ENCODE measurements around the gene LGSN.
"Not testable (repeated sequence)": the region's sequence is repeated elsewhere in the genome, so short reads cannot be mapped to it uniquely, and the experiment has no call there.

The LGSN gene

GRCh38 chr6:63319939-63320338 lies at the start of gene LGSN:
Gene LGSN (minus strand): TSS chr6:63319983. CDS start chr6:63319943, 40 bp downstream.
- DNase-seq: no peak

GRCh38 chr6:63368347-63368746 lies 48.6 kb upstream of the LGSN start:
- DNase-seq: no peak

- DNase-seq: not testable (repeated sequence)
These were observed 42.8 kb upstream of the LGSN start for GRCh38 chr6:63362500-63363120.

GRCh38 chr6:63357384-63357783 lies 37.6 kb upstream of the LGSN start:
- DNase-seq: not testable (repeated sequence)

- DNase-seq: no peak
These were observed 35.8 kb upstream of the LGSN start for GRCh38 chr6:63355632-63356031.

- no peak for DNase-seq
These were observed 33.5 kb upstream of the LGSN start for GRCh38 chr6:63353286-63353630.

- no peak for DNase-seq
These were observed 32.9 kb upstream of the LGSN start for GRCh38 chr6:63352544-63353285.

- DNase-seq: no peak
These were observed 32.3 kb upstream of the LGSN start for GRCh38 chr6:63352069-63352543.

GRCh38 chr6:63349401-63349800 lies 29.6 kb upstream of the LGSN start:
- DNase-seq: no peak

- DNase-seq: no peak
These were observed 29.1 kb upstream of the LGSN start for GRCh38 chr6:63348836-63349235.

- no peak for DNase-seq
These were observed 27.8 kb upstream of the LGSN start for GRCh38 chr6:63347599-63347998.

GRCh38 chr6:63346217-63346835 lies 26.5 kb upstream of the LGSN start:
- no peak for DNase-seq

- no peak for DNase-seq
These were observed 20.6 kb upstream of the LGSN start for GRCh38 chr6:63340351-63340750.

GRCh38 chr6:63334652-63335051 lies 14.9 kb upstream of the LGSN start:
- DNase-seq: not testable (repeated sequence)

GRCh38 chr6:63333440-63333839 lies 13.7 kb upstream of the LGSN start:
- no peak for DNase-seq

GRCh38 chr6:63326630-63327029 lies 6.8 kb upstream of the LGSN start:
- DNase-seq: not testable (repeated sequence)

GRCh38 chr6:63322981-63323380 lies 3.2 kb upstream of the LGSN start:
- DNase-seq: no peak

- DNase-seq: no peak
These were observed 2.0 kb upstream of the LGSN start for GRCh38 chr6:63321821-63322220.

GRCh38 chr6:63317641-63318040 lies 2.1 kb downstream of the LGSN start:
- DNase-seq: no peak

GRCh38 chr6:63316113-63316512 lies 3.7 kb downstream of the LGSN start:
- no peak for DNase-seq

- no peak for DNase-seq
These were observed 6.7 kb downstream of the LGSN start for GRCh38 chr6:63313111-63313510.

GRCh38 chr6:63307581-63308246 lies 12.1 kb downstream of the LGSN start:
- DNase-seq: no peak

- DNase-seq: no peak
These were observed 13.4 kb downstream of the LGSN start for GRCh38 chr6:63306420-63306819.

- no peak for DNase-seq
These were observed 14.5 kb downstream of the LGSN start for GRCh38 chr6:63305277-63305676.
